Right forelimb (tissue), 1 donor: ENCODE measurements around the gene TIMM8B.
"Not testable (repeated sequence)": the region's sequence is repeated elsewhere in the genome, so short reads cannot be mapped to it uniquely, and the experiment has no call there.

Experiments used
- DNase-seq: peaks from one replicate; pipeline ENCODE4 v3.0.0-alpha.2; 2018

Gene TIMM8B

DNA sequence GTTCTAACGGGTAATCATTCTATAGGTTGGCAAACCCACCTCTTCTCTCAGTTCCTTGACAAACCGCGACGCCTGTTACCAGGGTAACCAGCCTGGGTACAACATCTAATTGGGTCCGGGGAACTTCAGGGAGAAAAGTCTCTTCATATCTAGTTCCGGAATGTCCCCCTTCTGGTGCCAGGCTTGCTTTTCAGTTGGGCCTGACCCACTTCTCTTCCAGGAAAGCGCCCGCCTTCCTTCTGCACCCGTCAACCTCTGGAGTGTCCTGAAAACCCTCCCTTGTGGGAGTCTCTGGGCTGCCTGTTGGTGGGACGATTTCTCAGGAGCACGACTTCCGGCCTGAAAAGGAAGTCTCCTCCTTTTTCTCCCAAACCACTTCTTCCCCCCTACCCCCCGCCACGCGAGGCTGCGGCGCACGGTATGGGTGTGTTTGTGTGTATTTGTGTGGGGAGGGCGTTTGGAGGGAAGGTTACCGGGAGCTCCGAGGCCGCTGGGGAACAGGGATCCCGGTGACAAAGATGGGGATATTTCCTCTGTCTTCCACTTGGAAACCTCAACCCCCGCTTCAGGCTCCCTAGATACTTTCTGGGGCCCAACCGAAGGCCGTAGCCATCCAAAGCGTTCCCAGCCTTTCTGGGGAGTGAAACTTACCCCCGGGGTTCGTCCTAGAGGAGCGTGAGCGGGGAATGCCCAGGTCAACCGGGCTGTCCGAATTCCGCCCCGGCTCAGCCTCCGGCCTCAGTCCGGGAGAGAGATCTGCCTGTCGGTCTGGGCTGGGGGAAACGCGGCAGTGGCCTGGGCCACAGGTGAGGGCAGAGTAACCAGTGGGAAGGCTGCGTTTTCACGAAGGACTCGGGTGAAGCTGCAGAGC, 12.4 kb downstream of the TIMM8B start, which contains the start of the genes NKAPD1 and PIH1D2:
NKAPD1 (plus strand) TSS at position 359 of the 871 bp plus-strand sequence. CDS start 1,276 bp downstream, outside the sequence.
PIH1D2 (minus strand) TSS at position 77 of the 871 bp plus-strand sequence. CDS start 843 bp downstream, outside the sequence.
- peak; percentile 88 for DNase-seq

DNA sequence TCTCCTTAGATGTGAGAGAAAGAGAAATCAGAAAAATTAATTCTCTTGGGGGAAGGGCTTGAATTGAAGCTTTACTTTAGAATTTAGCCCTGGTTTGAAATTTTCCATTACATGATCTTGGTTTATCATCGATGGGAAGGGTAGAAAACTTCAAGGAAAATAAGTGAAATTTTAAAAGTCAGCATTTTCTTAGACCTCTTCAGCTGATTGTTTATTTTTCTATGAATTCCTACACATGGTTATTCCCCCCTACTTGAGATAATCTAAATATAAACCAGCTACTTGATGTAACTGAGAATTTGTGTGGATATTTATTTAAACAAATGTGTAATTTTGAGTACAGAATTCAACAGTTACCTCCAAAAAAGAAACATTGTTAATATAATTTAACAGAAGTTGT, 23.6 kb downstream of the TIMM8B start:
- no peak for DNase-seq

DNA sequence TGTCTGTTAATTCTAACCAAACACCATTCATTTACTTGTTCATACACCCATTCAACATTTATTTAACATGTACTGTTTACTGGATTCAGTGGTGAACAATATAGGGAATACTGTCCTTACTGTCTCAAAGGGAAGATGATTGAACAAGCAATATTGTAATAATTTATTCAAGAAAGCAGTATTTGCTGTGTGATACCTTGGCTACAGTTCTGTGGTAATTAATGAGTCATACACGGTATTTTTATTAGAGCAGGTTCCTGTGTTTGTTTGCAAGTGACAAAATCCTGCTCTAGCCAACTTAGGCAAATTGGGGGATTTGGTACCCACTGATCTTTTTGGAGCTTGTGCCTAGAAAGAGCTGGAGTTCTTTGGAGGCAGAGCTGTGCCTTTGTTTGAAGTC, 28.5 kb downstream of the TIMM8B start:
- no peak for DNase-seq

DNA sequence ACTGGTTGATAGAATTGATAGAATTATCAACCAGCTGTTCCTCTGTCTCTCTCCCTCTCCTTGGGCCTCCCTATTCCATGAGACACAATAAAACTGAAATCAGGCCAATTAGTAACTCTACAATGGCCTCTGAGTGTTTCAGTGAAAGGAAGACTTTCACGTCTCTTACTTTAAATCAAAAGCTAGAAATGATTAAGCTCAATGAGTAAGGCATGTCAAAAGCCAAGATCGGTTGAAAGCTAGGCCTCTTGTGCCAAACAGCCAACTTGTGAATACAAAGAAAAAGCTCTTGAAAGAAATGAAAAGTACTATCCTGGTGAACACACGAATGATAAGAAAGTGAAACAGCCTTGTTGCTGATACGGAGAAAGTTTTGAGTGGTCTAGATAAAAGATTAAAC, 29.4 kb downstream of the TIMM8B start:
- no peak for DNase-seq

DNA sequence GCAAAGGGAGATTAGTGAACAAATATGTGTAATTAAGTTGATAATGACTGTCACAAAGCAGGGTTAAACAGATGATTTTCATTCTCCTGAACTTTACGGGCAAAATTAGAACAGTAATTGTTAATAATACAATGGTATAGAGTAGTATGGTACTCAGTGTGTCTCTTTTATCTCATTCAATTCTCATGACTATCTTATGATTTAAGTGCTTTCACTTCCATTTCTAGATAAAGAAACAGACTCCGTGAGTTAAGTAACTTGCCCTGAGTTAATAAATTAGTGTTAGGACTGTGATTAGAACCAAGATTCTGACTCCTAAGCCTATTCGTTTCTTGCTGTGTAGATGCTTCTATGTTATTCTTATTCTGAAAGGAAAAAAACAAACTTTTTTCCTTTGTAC, 34.8 kb downstream of the TIMM8B start:
- DNase-seq = no peak

DNA sequence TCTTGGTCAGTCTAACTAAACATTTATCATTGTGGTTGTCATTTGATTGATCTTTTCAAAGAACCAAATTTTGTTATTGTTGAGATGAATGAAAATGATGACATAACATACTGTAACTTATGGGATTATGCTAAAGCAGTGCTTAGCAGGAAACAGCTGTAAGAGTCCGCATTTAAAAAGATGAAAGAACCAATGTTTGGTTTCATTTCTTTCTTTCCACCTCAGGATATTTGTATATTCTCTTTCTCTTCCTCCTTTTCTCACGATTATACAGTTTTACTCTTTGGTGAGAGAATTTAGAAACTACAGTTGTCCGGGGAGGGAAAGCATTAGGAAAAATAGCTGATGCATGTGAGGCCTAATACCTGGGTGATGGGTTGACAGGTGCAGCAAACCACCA, 35.8 kb downstream of the TIMM8B start:
- no peak for DNase-seq

DNA sequence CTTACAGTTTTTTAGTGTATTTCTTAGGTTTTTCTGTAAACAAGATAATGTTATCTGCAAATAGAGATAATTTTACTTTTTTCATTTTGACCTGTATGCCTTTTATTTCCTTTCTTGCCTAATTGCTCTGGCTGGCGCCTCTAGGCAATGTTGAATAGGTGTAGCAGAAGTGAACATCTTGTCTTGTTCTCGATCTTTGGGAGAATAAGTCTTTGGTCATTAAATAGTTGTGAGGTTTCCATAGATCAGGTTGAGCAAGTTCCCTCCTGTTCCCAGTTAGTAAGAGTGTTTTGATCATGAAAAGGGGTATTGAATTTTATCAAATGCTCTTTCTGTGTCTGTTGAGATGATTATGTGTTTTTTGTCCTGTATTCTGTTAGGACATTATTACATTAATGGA, 36.8 kb downstream of the TIMM8B start:
- DNase-seq = no peak

DNA sequence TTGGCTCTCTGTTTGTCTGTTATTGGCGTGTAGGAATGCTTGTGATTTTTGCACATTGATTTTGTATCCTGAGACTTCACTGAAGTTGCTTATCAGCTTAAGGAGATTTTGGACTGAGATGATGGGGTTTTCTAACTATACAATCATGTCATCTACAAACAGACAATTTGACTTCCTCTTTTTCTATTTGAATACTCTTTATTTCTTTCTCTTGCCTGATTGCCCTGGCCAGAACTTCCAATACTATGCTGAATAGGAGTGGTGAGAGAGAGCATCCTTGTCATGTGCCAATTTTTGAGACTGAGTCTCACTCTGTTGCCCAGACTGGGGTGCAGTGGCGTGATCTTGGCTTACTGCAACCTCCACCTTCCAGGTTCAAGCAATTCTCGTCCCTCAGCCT, 38.3 kb downstream of the TIMM8B start:
- not testable (repeated sequence) for DNase-seq

DNA sequence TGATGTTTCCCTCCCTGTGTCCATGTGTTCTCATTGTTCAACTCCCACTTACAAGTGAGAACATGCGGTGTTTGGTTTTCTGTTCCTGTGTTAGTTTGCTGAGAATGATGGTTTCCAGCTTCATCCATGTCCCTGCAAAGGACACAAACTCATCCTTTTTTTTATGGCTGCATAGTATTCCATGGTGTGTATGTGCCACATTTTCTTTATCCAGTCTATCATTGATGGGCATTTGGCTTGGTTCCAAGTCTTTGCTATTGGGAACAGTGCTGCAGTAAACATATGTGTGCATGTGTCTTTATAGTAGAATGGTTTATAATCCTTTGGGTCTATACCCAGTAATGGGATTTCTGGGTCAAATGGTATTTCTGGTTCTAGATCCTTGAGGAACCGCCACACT, 39.9 kb downstream of the TIMM8B start:
- DNase-seq = not testable (repeated sequence)

DNA sequence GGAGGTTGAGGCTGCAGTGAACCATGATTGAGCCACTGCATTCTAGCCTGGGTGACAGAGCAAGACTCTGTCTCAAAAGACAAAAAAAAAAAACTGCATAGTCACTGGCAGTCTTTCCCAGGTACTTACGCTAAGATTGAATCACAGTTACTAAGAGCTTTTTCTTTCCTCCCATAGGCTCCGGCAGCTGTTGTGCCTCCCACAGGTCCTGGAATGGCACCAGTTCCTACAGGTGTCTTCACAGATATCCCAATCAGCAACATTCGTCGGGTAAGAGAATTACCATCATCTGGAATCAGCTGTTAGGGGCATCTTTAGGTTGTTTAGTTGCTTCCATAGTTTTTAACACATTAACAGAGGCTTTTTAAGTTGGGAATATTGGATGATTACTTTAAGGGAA, 41.6 kb downstream of the TIMM8B start:
- DNase-seq = no peak

DNA sequence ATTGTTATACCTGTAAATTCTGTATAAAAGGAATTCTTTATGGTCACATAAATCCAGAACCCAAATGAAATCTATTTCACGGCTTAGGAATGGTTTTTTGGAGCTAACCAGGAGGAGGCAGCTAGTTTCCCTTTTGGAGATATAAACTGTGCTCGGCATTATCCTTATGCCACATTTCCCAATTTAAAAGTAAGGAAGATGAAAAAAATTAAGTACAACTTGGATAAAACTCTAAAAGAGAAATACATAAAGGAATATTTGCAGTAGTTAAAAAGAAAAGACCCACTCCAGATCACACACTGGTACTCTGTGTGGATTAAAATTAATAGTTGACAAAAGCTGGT, 43.6 kb downstream of the TIMM8B start:
- DNase-seq = no peak

DNA sequence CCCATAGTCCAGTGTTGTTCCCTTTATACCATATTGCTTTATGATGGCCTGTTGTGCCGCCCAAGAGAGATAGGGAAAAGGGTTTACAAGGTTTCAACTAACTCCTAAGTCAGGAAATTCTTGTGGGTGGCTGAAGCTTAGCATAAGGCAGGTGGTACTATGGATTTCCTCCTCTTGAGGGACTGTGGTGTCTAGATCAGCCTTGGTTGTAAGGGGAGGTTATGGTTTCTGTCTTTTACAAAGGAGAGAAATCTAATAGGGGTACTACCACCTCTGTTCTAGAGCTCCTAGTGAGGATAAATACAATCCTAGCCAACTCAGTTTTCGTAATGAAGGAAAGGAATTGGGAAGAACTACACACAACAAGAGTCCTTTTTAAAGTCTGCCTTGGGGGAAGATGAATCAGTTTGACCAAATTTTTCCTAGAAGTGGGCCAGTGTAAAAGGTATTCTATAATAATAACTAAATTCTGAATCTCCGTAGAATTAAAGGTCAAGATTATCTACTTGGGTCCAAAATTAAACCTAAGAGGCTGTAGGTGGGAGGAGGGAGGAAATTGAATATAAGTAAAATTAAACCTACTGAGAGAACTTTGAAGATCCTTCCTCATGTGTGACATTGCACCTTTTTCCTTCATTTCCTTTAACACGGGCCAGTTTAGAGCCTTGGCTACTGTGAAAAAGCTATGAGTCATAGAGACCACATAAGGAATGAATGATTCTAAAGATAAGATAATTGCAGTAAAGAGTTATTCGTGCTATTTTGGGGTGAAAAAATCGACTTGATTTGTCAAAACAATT, 44.2 kb downstream of the TIMM8B start:
- no peak for DNase-seq

DNA sequence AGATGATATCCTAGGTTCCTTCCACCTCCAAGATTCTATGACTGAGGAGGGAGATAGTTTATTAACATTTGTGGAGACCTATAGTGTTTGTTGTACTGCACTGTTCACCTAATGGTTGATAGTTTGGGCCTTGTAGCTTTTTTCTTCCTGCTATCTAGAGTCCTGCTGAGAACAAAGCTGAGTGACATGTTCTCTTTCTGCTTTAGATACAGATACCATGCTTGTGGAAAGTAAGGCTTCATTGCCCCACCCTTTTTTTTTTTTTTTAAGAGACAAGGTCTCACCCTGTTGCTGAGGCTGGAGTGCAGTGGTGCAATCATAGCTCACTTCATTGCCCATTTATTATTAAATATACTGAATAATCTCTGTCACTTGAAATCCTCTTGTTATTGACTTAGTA, 49.0 kb downstream of the TIMM8B start:
- no peak for DNase-seq
